SK-N-SH (cell line): ENCODE data around the gene PPP1R3F.

Experiments
- ELF1 ChIP-seq: IDR thresholded peaks from 2 replicates; pipeline ENCODE4 v1.4.0; 2012
- EP300 ChIP-seq, 2 experiments: IDR thresholded peaks; 2 replicates each; pipeline versions ENCODE4 v1.4.0 to v1.6.1; 2012; ENCODE audit warnings: borderline replicate concordance in 1 of 2, low read depth in 1 of 2, low read length in 1 of 2
- EZH2phosphoT487 ChIP-seq: fragments of 200-600 bp; sonication (generic); IDR thresholded peaks from 2 replicates; pipeline ENCODE4 v1.6.1; 2017; ENCODE audit warnings: low read depth, mixed run types, mild to moderate bottlenecking, antibody characterized with exemption, moderate library complexity, borderline replicate concordance
- MXI1 ChIP-seq: IDR thresholded peaks from 2 replicates; pipeline ENCODE4 v1.6.1; 2012; ENCODE audit warnings: mild to moderate bottlenecking, low read depth, low read length, improper control_type of control experiment
- NRF1 ChIP-seq: IDR thresholded peaks from 2 replicates; pipeline ENCODE4 v1.6.1; 2012; ENCODE audit warnings: low read depth, mild to moderate bottlenecking, low read length
- POLR2AphosphoS5 ChIP-seq: IDR thresholded peaks from 2 replicates; pipeline ENCODE4 v1.6.1; 2012; ENCODE audit warnings: low read depth, low read length
- RFX5 ChIP-seq: IDR thresholded peaks from 2 replicates; pipeline ENCODE4 v1.6.1; 2012; ENCODE audit warnings: mild to moderate bottlenecking, improper control_type of control experiment, low read length
- TEAD4 ChIP-seq: IDR thresholded peaks from 2 replicates; pipeline ENCODE4 v1.4.0; 2012; ENCODE audit warnings: mild to moderate bottlenecking, borderline replicate concordance; ENCODE audit not compliant: insufficient read depth
- TF ChIP-seq, protein P1 (sequence below): IDR thresholded peaks from 2 replicates; pipeline ENCODE4 v1.4.0; 2012; ENCODE audit warnings: low read depth, borderline replicate concordance
- TF ChIP-seq, protein P2 (sequence below): fragments of 200-600 bp; sonication (generic); IDR thresholded peaks from 2 replicates; pipeline ENCODE4 v1.6.1; 2017; ENCODE audit warnings: antibody characterized with exemption, mild to moderate bottlenecking, moderate library complexity
- TF ChIP-seq, protein P3 (sequence below): IDR thresholded peaks from 2 replicates; pipeline ENCODE4 v1.4.0; 2012; ENCODE audit warnings: low read depth
- TF ChIP-seq, protein P4 (sequence below): fragments of 150-350 bp; IDR thresholded peaks from 2 replicates; pipeline ENCODE4 v1.6.1; 2017; ENCODE audit warnings: antibody characterized with exemption, low read length, low read depth, borderline replicate concordance
- TF ChIP-seq, protein P5 (sequence below): IDR thresholded peaks from 2 replicates; pipeline ENCODE4 v1.4.0; 2012; ENCODE audit warnings: low read depth, borderline replicate concordance
- TF ChIP-seq, protein P6 (sequence below): IDR thresholded peaks from 2 replicates; pipeline ENCODE4 v1.6.1; 2012; ENCODE audit warnings: mild to moderate bottlenecking, low read depth, low read length, moderate library complexity

DNA sequence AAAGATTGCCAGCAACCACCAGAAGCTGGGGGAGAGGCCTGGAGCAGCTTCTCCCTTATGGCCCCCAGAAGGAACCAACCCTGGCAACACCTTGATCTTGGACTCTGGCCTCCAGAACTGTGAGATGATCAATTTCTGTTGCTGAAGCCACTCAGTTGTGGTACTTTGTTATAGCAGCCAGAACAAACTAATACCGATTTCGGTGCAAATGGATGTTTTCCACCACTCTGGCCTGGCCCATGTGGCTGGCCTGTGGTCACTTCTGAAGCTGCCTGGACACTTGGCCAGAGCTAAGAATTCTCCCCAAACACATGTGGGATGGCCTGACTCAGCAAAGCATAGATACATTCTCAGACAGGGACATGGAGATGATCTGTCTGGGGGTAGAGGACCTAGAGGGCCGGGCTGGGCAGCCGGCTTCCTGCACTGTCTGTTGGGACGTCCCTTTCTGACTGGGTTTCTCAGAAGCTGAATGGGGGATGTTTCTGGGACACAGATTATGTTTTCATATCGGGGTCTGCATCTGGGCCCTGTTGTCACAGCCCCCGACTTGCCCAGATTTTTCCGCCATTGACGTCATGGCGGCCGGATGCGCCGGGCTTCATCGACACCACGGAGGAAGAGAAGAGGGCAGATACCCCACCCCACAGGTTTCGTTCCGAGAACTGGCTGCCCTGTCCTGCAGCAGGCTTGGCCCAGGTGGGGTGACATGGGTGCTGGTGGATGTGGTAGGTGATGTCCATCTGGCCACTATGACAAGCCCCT is 9.2 kb upstream of the PPP1R3F start:
- TF ChIP-seq, protein P1, sequence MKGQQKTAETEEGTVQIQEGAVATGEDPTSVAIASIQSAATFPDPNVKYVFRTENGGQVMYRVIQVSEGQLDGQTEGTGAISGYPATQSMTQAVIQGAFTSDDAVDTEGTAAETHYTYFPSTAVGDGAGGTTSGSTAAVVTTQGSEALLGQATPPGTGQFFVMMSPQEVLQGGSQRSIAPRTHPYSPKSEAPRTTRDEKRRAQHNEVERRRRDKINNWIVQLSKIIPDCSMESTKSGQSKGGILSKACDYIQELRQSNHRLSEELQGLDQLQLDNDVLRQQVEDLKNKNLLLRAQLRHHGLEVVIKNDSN = no peak
- TF ChIP-seq ELF1 = no peak
- TF ChIP-seq, protein P2, sequence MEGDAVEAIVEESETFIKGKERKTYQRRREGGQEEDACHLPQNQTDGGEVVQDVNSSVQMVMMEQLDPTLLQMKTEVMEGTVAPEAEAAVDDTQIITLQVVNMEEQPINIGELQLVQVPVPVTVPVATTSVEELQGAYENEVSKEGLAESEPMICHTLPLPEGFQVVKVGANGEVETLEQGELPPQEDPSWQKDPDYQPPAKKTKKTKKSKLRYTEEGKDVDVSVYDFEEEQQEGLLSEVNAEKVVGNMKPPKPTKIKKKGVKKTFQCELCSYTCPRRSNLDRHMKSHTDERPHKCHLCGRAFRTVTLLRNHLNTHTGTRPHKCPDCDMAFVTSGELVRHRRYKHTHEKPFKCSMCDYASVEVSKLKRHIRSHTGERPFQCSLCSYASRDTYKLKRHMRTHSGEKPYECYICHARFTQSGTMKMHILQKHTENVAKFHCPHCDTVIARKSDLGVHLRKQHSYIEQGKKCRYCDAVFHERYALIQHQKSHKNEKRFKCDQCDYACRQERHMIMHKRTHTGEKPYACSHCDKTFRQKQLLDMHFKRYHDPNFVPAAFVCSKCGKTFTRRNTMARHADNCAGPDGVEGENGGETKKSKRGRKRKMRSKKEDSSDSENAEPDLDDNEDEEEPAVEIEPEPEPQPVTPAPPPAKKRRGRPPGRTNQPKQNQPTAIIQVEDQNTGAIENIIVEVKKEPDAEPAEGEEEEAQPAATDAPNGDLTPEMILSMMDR = no peak
- TF ChIP-seq POLR2AphosphoS5 = no peak
- TF ChIP-seq, protein P3, sequence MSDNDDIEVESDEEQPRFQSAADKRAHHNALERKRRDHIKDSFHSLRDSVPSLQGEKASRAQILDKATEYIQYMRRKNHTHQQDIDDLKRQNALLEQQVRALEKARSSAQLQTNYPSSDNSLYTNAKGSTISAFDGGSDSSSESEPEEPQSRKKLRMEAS = no peak
- TF ChIP-seq RFX5 = no peak
- TF ChIP-seq, protein P4, sequence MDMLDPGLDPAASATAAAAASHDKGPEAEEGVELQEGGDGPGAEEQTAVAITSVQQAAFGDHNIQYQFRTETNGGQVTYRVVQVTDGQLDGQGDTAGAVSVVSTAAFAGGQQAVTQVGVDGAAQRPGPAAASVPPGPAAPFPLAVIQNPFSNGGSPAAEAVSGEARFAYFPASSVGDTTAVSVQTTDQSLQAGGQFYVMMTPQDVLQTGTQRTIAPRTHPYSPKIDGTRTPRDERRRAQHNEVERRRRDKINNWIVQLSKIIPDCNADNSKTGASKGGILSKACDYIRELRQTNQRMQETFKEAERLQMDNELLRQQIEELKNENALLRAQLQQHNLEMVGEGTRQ = no peak
- TF ChIP-seq EZH2phosphoT487 = no peak
- no peak for TF ChIP-seq EP300 (IDR thresholded peaks at IDR 0.05; ENCODE audit: borderline replicate concordance in 1 of 2, low read depth in 1 of 2, low read length in 1 of 2)
- TF ChIP-seq, protein P5, sequence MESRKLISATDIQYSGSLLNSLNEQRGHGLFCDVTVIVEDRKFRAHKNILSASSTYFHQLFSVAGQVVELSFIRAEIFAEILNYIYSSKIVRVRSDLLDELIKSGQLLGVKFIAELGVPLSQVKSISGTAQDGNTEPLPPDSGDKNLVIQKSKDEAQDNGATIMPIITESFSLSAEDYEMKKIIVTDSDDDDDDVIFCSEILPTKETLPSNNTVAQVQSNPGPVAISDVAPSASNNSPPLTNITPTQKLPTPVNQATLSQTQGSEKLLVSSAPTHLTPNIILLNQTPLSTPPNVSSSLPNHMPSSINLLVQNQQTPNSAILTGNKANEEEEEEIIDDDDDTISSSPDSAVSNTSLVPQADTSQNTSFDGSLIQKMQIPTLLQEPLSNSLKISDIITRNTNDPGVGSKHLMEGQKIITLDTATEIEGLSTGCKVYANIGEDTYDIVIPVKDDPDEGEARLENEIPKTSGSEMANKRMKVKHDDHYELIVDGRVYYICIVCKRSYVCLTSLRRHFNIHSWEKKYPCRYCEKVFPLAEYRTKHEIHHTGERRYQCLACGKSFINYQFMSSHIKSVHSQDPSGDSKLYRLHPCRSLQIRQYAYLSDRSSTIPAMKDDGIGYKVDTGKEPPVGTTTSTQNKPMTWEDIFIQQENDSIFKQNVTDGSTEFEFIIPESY = no peak
- no peak for TF ChIP-seq NRF1
- no peak for TF ChIP-seq TEAD4
- TF ChIP-seq, protein P6, sequence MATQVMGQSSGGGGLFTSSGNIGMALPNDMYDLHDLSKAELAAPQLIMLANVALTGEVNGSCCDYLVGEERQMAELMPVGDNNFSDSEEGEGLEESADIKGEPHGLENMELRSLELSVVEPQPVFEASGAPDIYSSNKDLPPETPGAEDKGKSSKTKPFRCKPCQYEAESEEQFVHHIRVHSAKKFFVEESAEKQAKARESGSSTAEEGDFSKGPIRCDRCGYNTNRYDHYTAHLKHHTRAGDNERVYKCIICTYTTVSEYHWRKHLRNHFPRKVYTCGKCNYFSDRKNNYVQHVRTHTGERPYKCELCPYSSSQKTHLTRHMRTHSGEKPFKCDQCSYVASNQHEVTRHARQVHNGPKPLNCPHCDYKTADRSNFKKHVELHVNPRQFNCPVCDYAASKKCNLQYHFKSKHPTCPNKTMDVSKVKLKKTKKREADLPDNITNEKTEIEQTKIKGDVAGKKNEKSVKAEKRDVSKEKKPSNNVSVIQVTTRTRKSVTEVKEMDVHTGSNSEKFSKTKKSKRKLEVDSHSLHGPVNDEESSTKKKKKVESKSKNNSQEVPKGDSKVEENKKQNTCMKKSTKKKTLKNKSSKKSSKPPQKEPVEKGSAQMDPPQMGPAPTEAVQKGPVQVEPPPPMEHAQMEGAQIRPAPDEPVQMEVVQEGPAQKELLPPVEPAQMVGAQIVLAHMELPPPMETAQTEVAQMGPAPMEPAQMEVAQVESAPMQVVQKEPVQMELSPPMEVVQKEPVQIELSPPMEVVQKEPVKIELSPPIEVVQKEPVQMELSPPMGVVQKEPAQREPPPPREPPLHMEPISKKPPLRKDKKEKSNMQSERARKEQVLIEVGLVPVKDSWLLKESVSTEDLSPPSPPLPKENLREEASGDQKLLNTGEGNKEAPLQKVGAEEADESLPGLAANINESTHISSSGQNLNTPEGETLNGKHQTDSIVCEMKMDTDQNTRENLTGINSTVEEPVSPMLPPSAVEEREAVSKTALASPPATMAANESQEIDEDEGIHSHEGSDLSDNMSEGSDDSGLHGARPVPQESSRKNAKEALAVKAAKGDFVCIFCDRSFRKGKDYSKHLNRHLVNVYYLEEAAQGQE = no peak
- no peak for TF ChIP-seq MXI1
